SJCRH30 (cell line): ENCODE results near the gene TAF11L4. TPM values are rescaled to one million over a fixed set of nuclear protein-coding genes. Genes with fewer than 3 reads are reported as not detected.
A peak's percentile ranks its signal among the peaks of the same experiment; 100 is the strongest.
"Not testable (repeated sequence)": the region's sequence is repeated elsewhere in the genome, so short reads cannot be mapped to it uniquely, and the experiment has no call there.

Experiments used
- DNase-seq, 2 experiments: peaks; one replicate each; pipeline ENCODE4 v3.0.0-alpha.2; 2015 to 2020
- H3K27ac ChIP-seq: fragments of 250-450 bp; sonication (Bioruptor Pico); 2 replicates; pipeline ENCODE4 v1.5.1; 2020; ENCODE audit warnings: mild to moderate bottlenecking, moderate library complexity
- H3K27me3 ChIP-seq: fragments of 250-450 bp; sonication (Bioruptor Pico); 2 replicates; pipeline ENCODE4 v1.5.1; 2020; ENCODE audit warnings: mild to moderate bottlenecking, moderate library complexity
- H3K36me3 ChIP-seq: fragments of 250-450 bp; sonication (Bioruptor Pico); 2 replicates; pipeline ENCODE4 v1.5.1; 2020; ENCODE audit warnings: mild to moderate bottlenecking, moderate library complexity
- H3K4me1 ChIP-seq: fragments of 250-450 bp; sonication (Bioruptor Pico); 2 replicates; pipeline ENCODE4 v1.5.1; 2020; ENCODE audit warnings: mild to moderate bottlenecking, moderate library complexity
- H3K4me3 ChIP-seq: fragments of 250-450 bp; sonication (Bioruptor Pico); 2 replicates; pipeline ENCODE4 v1.5.1; 2020; ENCODE audit warnings: mild to moderate bottlenecking, moderate library complexity
- H3K9me3 ChIP-seq: fragments of 250-450 bp; sonication (Bioruptor Pico); replicated peaks from 2 replicates; pipeline ENCODE4 v1.5.1; 2020; ENCODE audit warnings: mild to moderate bottlenecking, moderate library complexity
- total RNA-seq: library from RNA; depleted of rRNA; stranded (reverse); fragments of >200 nt; shearing (Covaris generic); gene quantifications from 2 replicates; pipeline ENCODE4 v1.2.3, GENCODE V29; 2014; rRNA removed

The TAF11L4 gene
- total RNA-seq, 1 experiment from 2014 or later, result not detected

DNA sequence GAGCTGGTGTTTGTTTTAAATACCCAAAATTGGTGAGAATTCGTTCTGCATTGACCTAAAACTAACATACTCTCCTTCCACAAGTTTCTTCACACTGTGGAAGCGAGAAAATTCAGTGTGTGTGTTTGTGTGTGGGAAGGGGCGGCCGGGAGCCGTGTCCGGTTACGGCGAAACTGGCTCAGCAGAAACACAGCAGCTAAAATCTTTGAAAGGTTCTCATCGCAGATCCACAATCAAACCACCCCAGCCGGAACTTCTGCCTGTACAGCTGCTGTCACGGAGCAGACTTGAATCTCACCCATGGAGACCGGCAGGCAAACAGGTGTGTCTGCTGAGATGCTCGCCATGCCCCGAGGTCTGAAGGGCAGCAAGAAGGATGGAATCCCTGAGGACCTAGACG is 3.3 kb downstream of the TAF11L4 start, which contains the start of gene TAF11L5:
TSS of gene TAF11L5 (plus strand) at position 301 of the 400 bp plus-strand sequence.
- H3K27me3 ChIP-seq, H3K4me1 ChIP-seq, H3K27ac ChIP-seq, H3K9me3 ChIP-seq, H3K36me3 ChIP-seq, H3K4me3 ChIP-seq, DNase-seq: not testable (repeated sequence)

DNA sequence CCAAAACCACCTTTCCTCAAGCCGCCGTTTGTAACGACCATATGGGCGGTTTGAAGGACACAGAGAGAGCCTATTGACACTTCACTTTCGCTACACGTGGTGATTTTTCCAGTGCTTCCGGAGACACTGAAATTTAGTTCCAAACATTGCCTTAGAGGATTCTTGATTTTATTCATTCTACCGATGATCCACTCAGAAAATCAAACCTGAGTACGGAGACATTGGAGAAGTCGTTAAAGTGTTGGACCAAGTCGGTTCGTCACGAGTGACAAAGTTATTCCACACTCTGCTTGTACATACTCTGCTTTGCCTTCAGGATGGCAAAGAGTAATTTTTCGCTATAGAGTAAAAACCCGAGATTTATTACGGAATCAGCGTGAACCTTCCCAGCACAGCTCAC is 4.9 kb downstream of the TAF11L4 start:
- peak in 1 of 2 experiments; percentile 6 for DNase-seq
- H3K27ac ChIP-seq, result not testable (repeated sequence)

GRCh38 chr5:17528369-17528768 is 6.8 kb downstream of the TAF11L4 start, which contains the start of gene TAF11L6:
Gene TAF11L6, plus strand, starts transcription at chr5:17528669.
- not testable (repeated sequence) for H3K9me3 ChIP-seq, H3K27ac ChIP-seq, H3K4me3 ChIP-seq, DNase-seq, H3K36me3 ChIP-seq, H3K27me3 ChIP-seq, H3K4me1 ChIP-seq

More for the DNA sequence above, 4.9 kb downstream of the TAF11L4 start:
- H3K36me3 ChIP-seq, H3K9me3 ChIP-seq, H3K4me3 ChIP-seq, H3K4me1 ChIP-seq, H3K27me3 ChIP-seq: not testable (repeated sequence)

Other genes with a start within 250 kb of the TAF11L4 start
- not detected in 2 replicates for gene TAF11L2, start 23.6 kb upstream of the TAF11L4 start, total RNA-seq
- not detected in 2 replicates for gene TAF11L3, start 3.4 kb upstream of the TAF11L4 start, total RNA-seq
- gene TAF11L5, start 3.4 kb downstream of the TAF11L4 start, total RNA-seq, result not detected in 2 replicates
- not detected in 2 replicates for gene TAF11L6, start 6.9 kb downstream of the TAF11L4 start, total RNA-seq
- not detected in 2 replicates for gene TAF11L7, start 64.0 kb downstream of the TAF11L4 start, total RNA-seq
- not detected in 2 replicates for gene TAF11L8, start 69.2 kb downstream of the TAF11L4 start, total RNA-seq
- not detected in 2 replicates for gene TAF11L9, start 72.6 kb downstream of the TAF11L4 start, total RNA-seq
- gene TAF11L10, start 76.0 kb downstream of the TAF11L4 start, total RNA-seq, result not detected in 2 replicates
- gene TAF11L11, start 82.4 kb downstream of the TAF11L4 start, total RNA-seq, result not detected in 2 replicates
- gene TAF11L12, start 88.6 kb downstream of the TAF11L4 start, total RNA-seq, result 0.15 TPM in 1 of 2 replicates, not detected in the other
- gene TAF11L13, start 110.3 kb downstream of the TAF11L4 start, total RNA-seq, result not detected in 2 replicates
- gene TAF11L14, start 112.7 kb downstream of the TAF11L4 start, total RNA-seq, result not detected in 2 replicates